Mucosa of gallbladder (tissue), 1 donor: ENCODE data around the gene SAT1. TPM values are rescaled to one million over a fixed set of nuclear protein-coding genes. Genes with fewer than 3 reads are reported as not detected.
A peak's percentile ranks its signal among the peaks of the same experiment; 100 is the strongest.
"Not testable (repeated sequence)": the region's sequence is repeated elsewhere in the genome, so short reads cannot be mapped to it uniquely, and the experiment has no call there.

Experiments used
- DNase-seq: peaks from one replicate; pipeline ENCODE4 v3.0.0-alpha.2; 2020; ENCODE audit warnings: low spot score
- total RNA-seq: library from RNA; stranded (reverse); gene quantifications from one replicate; pipeline ENCODE4 v1.2.1, GENCODE V29; 2021
- donor health status: DM: no; HTN: no; CAD: no.

The SAT1 gene
- 303 TPM for total RNA-seq

DNA sequence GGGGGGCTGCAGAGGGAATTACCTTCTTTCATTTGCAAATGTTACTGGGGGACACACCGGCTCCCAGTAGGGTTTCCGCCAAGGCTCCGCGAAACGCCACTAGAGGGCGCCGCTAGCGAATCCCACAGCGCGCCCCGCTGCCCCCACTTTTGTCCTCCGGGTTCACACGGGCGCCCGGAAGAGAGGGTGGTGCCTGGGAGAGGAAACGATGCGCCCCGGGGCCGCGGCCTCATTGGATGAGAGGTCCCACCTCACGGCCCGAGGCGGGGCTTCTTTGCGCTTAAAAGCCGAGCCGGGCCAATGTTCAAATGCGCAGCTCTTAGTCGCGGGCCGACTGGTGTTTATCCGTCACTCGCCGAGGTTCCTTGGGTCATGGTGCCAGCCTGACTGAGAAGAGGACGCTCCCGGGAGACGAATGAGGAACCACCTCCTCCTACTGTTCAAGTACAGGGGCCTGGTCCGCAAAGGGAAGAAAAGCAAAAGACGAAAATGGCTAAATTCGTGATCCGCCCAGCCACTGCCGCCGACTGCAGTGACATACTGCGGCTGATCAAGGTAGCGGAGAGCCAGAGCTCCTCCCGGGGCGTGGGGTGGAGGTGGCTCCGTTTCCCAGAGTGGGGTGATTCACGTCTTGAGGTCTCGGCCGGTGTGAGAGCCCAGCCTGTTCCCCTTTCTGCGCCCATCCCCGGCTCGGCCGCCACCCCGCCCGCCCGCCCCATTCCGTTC, at the start of gene SAT1:
Gene SAT1, plus strand, starts transcription at position 311 of the 726 bp plus-strand sequence. Its CDS starts 179 bp downstream, at position 490.
- peak; percentile 95 for DNase-seq

GRCh38 chrX:23736030-23736429, 46.9 kb upstream of the SAT1 start:
- DNase-seq, result no peak

DNA sequence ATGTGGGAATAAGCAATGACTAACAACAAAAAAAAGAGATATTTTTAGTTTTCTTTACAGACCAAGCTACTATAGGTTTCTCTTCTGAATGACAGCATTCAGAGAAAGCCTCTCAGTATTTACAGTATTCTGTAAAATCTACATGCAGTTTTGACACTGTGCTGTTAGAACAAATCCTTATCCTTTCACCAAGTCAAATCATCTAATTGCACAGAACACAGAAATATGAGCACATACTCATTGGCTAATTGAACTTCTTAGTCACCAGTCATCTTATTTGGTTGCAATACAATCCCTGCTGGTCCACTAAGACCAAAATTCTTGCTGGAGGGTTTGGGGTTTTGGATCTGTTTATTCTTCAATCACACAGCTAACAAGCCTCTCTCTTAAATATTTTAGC, 45.6 kb upstream of the SAT1 start:
- DNase-seq, result no peak

- peak; percentile 21 for DNase-seq
Observed at GRCh38 chrX:23742174-23742696, 40.7 kb upstream of the SAT1 start.

- DNase-seq, result peak; percentile 91
Observed at GRCh38 chrX:23742697-23743622, 40.0 kb upstream of the SAT1 start, which contains the start of gene ACOT9. Gene ACOT9, minus strand, starts transcription at chrX:23743276. Its CDS starts 132 bp downstream, at chrX:23743144.

DNA sequence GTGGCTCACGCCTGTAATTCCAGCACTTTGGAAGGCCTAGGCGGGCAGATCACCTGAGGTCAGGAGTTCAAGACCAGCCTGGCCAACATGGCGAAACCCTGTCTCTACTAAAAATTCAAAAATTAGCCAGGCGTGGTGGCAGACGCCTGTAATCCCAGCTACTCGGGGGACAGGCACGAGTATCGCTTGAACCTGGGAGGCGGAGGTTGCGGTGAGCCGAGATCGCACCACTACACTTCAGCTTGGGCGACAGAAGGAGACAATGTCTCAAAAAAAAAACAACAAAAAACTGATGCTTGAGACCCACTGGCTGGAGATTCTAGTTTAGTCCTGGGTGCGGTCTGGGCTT, 39.4 kb upstream of the SAT1 start:
- not testable (repeated sequence) for DNase-seq

GRCh38 chrX:23745786-23746185, 37.2 kb upstream of the SAT1 start:
- no peak for DNase-seq

- no peak for DNase-seq
Observed at GRCh38 chrX:23749129-23749528, 33.8 kb upstream of the SAT1 start.

DNA sequence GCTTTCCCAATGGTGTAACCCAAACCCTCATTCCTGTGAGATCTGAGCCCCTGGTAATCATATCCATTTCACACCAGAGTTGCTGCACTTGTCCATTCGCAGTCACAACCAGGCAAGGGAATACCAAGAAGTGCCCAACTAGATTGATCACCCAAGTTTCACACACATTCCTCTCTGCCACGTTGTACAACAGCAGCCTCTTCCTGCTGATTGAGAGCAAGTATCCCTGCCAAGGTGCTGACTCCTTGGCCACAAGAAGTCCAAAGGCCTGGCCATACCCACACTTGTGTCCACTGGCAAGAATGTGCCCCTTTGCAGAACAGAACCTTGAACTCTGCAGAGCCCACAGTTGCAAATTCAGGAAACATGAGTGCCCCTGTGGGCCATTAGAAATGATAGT, 33.4 kb upstream of the SAT1 start:
- DNase-seq, result no peak

GRCh38 chrX:23752740-23753415, 30.1 kb upstream of the SAT1 start:
- no peak for DNase-seq

DNA sequence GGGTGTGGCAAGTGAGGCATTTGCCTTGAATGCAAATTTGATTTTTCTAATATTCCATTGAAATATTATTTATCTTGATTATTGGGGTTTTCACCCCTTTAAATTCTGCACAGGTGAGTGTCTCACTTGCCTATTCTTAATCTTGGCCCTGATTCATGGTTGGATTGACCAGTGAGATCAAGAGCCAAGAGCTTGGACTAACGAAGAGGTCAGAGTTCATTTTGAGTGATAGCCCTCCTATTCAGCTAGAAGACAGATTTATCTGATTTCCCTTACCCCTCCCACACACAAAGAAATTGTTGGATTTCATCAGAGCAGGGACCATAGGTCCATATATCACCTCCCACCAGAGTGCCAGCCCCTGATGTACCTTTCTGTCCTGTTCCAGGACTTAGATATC, 28.3 kb upstream of the SAT1 start:
- DNase-seq, result no peak

- DNase-seq, result peak; percentile 63
Observed at GRCh38 chrX:23756165-23756564, 26.8 kb upstream of the SAT1 start.

GRCh38 chrX:23759821-23760220, 23.2 kb upstream of the SAT1 start:
- DNase-seq, result no peak

DNA sequence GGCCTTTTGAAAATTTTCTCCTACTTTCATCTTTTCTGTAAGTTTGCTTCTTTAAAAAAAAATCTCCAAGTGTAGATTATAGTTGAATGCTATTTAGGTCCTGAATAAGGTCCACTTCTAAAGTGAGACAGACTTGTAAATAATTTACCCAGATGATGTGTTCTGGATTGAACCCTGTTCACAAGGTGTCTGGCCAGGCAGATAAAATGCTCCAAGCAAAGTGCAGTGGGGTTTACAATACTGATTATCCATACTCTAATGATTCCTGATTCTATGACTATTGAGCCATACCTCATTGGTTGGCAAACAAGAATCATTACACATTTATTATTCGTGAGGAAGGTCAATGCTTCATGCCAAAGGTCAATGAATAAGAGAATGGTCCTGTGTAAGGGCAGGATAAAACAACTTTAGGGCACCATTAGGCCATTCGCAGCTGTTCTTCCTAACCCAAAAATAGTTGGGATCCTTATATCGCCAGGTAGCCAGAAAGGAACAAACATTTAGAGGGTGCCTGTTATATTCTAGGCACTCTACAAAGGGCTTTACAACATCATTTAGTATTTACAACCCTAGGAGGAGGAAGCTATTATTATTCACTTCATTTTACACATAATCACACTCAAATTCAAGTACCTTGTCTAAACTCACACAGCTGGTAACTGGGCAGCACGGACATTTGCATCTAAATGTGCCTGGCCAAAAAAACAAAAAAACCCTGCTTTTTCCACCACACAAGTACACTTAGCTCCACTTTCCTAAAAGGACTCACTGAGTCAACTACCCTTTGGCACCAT, 18.6 kb upstream of the SAT1 start:
- DNase-seq, result no peak

GRCh38 chrX:23765449-23765848, 17.5 kb upstream of the SAT1 start:
- no peak for DNase-seq

- no peak for DNase-seq
Observed at GRCh38 chrX:23765868-23766267, 17.1 kb upstream of the SAT1 start.

GRCh38 chrX:23766650-23767551, 16.1 kb upstream of the SAT1 start:
- DNase-seq, result no peak

GRCh38 chrX:23770142-23770541, 12.8 kb upstream of the SAT1 start:
- DNase-seq, result no peak

GRCh38 chrX:23771086-23771485, 11.9 kb upstream of the SAT1 start:
- not testable (repeated sequence) for DNase-seq

- DNase-seq, result peak; percentile 21
Observed at GRCh38 chrX:23773601-23774175, 9.3 kb upstream of the SAT1 start.
